MM.1S (cell line): ENCODE measurements around the gene NFATC2.

ENCODE experiments used
- EZH2phosphoT487 ChIP-seq: fragments of 300-600 bp; sonication (generic); IDR thresholded peaks from 2 replicates; pipeline ENCODE4 v1.6.1; 2018; ENCODE audit warnings: antibody characterized with exemption, low read length
- TF ChIP-seq, protein P1 (sequence below): fragments of 300-600 bp; sonication (generic); IDR thresholded peaks from 2 replicates; pipeline ENCODE4 v1.5.1; 2016; ENCODE audit warnings: antibody characterized with exemption, low read length, mixed read lengths

DNA sequence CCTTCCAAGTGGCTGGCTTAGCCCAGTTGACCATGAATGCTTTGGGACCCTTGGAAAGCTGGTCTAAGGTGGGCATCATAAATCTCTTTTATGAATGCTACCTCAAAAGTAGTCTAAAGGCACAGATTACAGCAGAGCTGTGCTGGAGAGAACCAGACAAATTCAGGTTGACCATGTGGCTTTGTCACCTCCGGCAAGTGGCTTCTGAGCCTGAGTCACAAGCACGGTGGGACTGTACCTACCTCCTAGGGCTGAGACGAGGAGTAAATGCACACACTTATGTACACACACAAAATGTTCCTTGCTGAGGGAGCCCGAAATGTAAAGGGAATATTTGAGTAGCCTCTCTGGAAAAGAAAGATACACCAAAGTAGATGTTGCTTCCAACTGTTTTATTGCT is 155.9 kb downstream of the NFATC2 start:
- TF ChIP-seq, protein P1, sequence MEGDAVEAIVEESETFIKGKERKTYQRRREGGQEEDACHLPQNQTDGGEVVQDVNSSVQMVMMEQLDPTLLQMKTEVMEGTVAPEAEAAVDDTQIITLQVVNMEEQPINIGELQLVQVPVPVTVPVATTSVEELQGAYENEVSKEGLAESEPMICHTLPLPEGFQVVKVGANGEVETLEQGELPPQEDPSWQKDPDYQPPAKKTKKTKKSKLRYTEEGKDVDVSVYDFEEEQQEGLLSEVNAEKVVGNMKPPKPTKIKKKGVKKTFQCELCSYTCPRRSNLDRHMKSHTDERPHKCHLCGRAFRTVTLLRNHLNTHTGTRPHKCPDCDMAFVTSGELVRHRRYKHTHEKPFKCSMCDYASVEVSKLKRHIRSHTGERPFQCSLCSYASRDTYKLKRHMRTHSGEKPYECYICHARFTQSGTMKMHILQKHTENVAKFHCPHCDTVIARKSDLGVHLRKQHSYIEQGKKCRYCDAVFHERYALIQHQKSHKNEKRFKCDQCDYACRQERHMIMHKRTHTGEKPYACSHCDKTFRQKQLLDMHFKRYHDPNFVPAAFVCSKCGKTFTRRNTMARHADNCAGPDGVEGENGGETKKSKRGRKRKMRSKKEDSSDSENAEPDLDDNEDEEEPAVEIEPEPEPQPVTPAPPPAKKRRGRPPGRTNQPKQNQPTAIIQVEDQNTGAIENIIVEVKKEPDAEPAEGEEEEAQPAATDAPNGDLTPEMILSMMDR, result no peak
- TF ChIP-seq EZH2phosphoT487, result no peak
